ENCODE data around the gene FBLN5. TPM values are rescaled to one million over a fixed set of nuclear protein-coding genes. Genes with fewer than 3 reads are reported as not detected.
A peak's percentile ranks its signal among the peaks of the same experiment; 100 is the strongest.

The FBLN5 gene
- total RNA-seq, 6 experiments from 2014 or later = 6.7 to 36.3 (median 17.8) TPM

DNA sequence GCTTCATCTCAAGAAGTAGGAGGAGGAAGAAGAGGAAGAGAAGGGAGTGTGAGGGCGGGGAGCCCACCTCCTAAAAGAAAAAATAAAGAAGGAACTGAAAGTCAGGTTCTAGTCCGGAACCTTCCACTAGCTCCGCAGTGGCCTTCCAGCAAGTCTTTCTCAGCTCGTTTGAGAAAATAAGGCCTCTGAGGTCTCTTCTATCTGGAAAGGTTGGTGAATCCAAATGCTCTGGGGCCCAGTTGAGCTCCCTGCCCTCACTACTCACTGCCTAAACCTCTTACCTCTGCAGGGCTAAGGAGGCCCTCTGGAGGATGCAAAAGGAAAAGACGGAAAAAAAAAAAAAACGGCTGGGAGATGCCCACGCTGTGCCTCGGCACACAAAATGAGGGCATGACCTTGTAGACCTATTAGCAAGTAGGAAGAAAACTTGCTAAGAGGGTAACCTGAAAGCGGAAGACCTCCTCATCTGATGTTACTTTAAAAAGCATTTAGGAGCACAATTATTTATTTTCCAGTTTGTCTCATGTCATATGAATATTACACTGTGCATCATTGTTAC is 35.9 kb downstream of the FBLN5 start:
- no peak for DNase-seq
- Histone ChIP-seq H3K36me3 (no peaks in the 10 kb centered on the region), H3K9me3 (no peaks in the 10 kb centered on the region), H3K4me1 (peaks cover 0 to 3% (median 0%) of the 10 kb centered on the region in 4 donors), H3K27me3 (no peaks in the 10 kb centered on the region), H3K4me3 (no peak overlapping the region), H3K27ac (no peak overlapping the region)
- ATAC-seq = peak; percentile 87 to 92 (median 90)
- WGBS (ENCODE audit: insufficient coverage, low coverage, low lambda C conversion rate, missing lambda C conversion rate) = 29% methylated on average over 9 of the region's 9 CpGs
- intact Hi-C loops (cut with DNase I) = no loop called here
- TF ChIP-seq, protein P1, sequence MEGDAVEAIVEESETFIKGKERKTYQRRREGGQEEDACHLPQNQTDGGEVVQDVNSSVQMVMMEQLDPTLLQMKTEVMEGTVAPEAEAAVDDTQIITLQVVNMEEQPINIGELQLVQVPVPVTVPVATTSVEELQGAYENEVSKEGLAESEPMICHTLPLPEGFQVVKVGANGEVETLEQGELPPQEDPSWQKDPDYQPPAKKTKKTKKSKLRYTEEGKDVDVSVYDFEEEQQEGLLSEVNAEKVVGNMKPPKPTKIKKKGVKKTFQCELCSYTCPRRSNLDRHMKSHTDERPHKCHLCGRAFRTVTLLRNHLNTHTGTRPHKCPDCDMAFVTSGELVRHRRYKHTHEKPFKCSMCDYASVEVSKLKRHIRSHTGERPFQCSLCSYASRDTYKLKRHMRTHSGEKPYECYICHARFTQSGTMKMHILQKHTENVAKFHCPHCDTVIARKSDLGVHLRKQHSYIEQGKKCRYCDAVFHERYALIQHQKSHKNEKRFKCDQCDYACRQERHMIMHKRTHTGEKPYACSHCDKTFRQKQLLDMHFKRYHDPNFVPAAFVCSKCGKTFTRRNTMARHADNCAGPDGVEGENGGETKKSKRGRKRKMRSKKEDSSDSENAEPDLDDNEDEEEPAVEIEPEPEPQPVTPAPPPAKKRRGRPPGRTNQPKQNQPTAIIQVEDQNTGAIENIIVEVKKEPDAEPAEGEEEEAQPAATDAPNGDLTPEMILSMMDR (IDR thresholded peaks at IDR 0.05) = peak; percentile 45 to 60 (median 55)
- no peak for TF ChIP-seq POLR2A (IDR thresholded peaks at IDR 0.05)

DNA sequence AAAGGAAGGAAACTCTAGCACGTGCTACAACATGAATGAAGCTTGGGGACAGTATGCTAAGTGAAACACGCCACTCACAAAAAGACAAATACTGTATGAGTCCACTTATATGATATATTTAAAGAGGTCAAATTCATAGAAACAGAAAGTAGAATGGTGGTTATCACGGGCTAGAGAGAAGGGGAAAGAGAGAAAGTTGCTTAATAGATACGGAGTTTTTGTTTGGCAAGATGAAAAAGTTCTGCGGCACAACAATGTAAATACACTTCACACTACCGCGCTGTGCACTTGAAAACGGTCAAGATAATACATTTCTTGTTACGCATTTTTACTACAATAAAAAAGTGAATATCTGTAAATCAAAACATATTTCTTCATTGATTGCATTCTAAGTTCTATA is 37.3 kb downstream of the FBLN5 start:
- Histone ChIP-seq H3K4me3 (no peak overlapping the region), H3K36me3 (no peaks in the 10 kb centered on the region), H3K27ac (no peak overlapping the region), H3K9me3 (no peaks in the 10 kb centered on the region), H3K4me1 (peaks cover 0 to 16% (median 2%) of the 10 kb centered on the region in 4 donors), H3K27me3 (no peaks in the 10 kb centered on the region)
- TF ChIP-seq POLR2A (IDR thresholded peaks at IDR 0.05) = no peak
- TF ChIP-seq, protein P1 (IDR thresholded peaks at IDR 0.05) = no peak
- intact Hi-C loops (cut with DNase I) = no loop called here
- no peak for DNase-seq
- ATAC-seq = no peak
- WGBS (ENCODE audit: insufficient coverage, low coverage, low lambda C conversion rate, missing lambda C conversion rate) = 65% methylated on average over 9 of the region's 9 CpGs

GRCh38 chr14:91906374-91906773 is 41.1 kb downstream of the FBLN5 start:
- no peaks in the 10 kb centered on the region for H3K9me3 ChIP-seq
- H3K36me3 ChIP-seq = no peaks in the 10 kb centered on the region
- peak; percentile 81 to 86 (median 84) for ATAC-seq
- H3K27me3 ChIP-seq = no peaks in the 10 kb centered on the region
- TF ChIP-seq POLR2A (IDR thresholded peaks at IDR 0.05) = no peak
- TF ChIP-seq, protein P1 (IDR thresholded peaks at IDR 0.05) = no peak
- H3K27ac ChIP-seq = peak overlapping the region in 2 of 3 donors; percentile 41 to 45
- DNase-seq = peak in 2 of 3 donors; percentile 50 to 69
- no peak overlapping the region for H3K4me3 ChIP-seq
- H3K4me1 ChIP-seq = peaks cover 0 to 15% (median 2%) of the 10 kb centered on the region in 4 donors
- whole genome bisulfite sequencing (ENCODE audit: insufficient coverage, low coverage, low lambda C conversion rate, missing lambda C conversion rate) = 29% methylated on average over 2 of the region's 2 CpGs
- intact Hi-C loops (cut with DNase I) = loop anchor here in 1 of 2 donors (10.0 kb wide), 1 partner anchor 252 kb away; no protein-coding TSS in a partner anchor

GRCh38 chr14:91904956-91905645 is 42.4 kb downstream of the FBLN5 start:
- H3K36me3 ChIP-seq = no peaks in the 10 kb centered on the region
- H3K27me3 ChIP-seq = no peaks in the 10 kb centered on the region
- peak; percentile 38 to 69 (median 57) for ATAC-seq
- H3K4me1 ChIP-seq = peaks cover 0 to 15% (median 2%) of the 10 kb centered on the region in 4 donors
- no peaks in the 10 kb centered on the region for H3K9me3 ChIP-seq
- 33% methylated on average over 4 of the region's 9 CpGs for WGBS (ENCODE audit: insufficient coverage, low coverage, low lambda C conversion rate, missing lambda C conversion rate)
- intact Hi-C loops (cut with DNase I) = loop anchor here in 1 of 2 donors (10.0 kb wide), 1 partner anchor 250 kb away; no protein-coding TSS in a partner anchor
- peak overlapping the region in 1 of 3 donors; percentile 53 for H3K27ac ChIP-seq
- peak in 1 of 3 donors; percentile 45 for DNase-seq
- no peak overlapping the region for H3K4me3 ChIP-seq
- TF ChIP-seq, protein P1 (IDR thresholded peaks at IDR 0.05) = no peak
- TF ChIP-seq POLR2A (IDR thresholded peaks at IDR 0.05) = no peak

All from right lobe of liver (tissue), 6 donors.